Activated CD8-positive, alpha-beta T cell treated with anti-CD3 and anti-CD28 coated beads for 36 hours (primary cell): ENCODE measurements around the gene ANKRD18B. TPM values are rescaled to one million over a fixed set of nuclear protein-coding genes. Genes with fewer than 3 reads are reported as not detected.

Experiments
- ATAC-seq: fragments of 200-7000 bp; cut with Tn5 transposase; one replicate; pipeline ENCODE4 v1.10.0; 2021; ENCODE audit warnings: mild to moderate bottlenecking, moderate library complexity
- CTCF ChIA-PET: fragments of 350-600 bp; sonication (Branson Sonifier 250); formaldehyde crosslinking; loops from one replicate; lab custom pipeline; 2021; ENCODE audit warnings: antibody characterized with exemption; lab: Charles Lee
- POLR2A ChIA-PET: fragments of 350-600 bp; sonication (Branson Sonifier 250); formaldehyde crosslinking; loops from one replicate; lab custom pipeline; 2021; ENCODE audit warnings: antibody characterized with exemption; lab: Charles Lee
- DNase-seq: peaks from one replicate; pipeline ENCODE4 v3.0.0-alpha.2; 2020
- H3K27ac Mint-ChIP-seq: one replicate; pipeline ENCODE4 v1.8.0; 2021; ENCODE audit warnings: mild to moderate bottlenecking, mixed read lengths
- H3K27me3 Mint-ChIP-seq: one replicate; pipeline ENCODE4 v1.8.0; 2021; ENCODE audit warnings: mixed read lengths
- H3K36me3 Mint-ChIP-seq: one replicate; pipeline ENCODE4 v1.8.0; 2021; ENCODE audit warnings: low read depth, mixed read lengths
- H3K4me1 Mint-ChIP-seq: one replicate; pipeline ENCODE4 v1.8.0; 2021; ENCODE audit warnings: low read depth, mixed read lengths
- H3K4me3 Mint-ChIP-seq: one replicate; pipeline ENCODE4 v1.8.0; 2021; ENCODE audit warnings: mild to moderate bottlenecking, moderate library complexity, mixed read lengths
- H3K9me3 Mint-ChIP-seq: one replicate; pipeline ENCODE4 v1.8.0; 2021; ENCODE audit warnings: mixed read lengths
- CTCF ChIP-seq: fragments of 200-600 bp; IDR thresholded peaks from one replicate; pipeline ENCODE4 v1.8.0; 2022; ENCODE audit warnings: antibody characterized with exemption, mild to moderate bottlenecking
- intact Hi-C: fragments of 100-400 bp; cut with micrococcal nuclease; formaldehyde crosslinking; loops from one replicate; pipeline ENCODE4 v1.10.0; 2022
- total RNA-seq, 2 experiments: library from RNA; stranded (reverse); gene quantifications; one replicate each; pipeline ENCODE4 v1.2.3, GENCODE V29; 2021

The ANKRD18B gene
- total RNA-seq, 2 experiments from 2014 or later: 0.56 TPM; not detected in 1

- Mint-ChIP-seq H3K27ac (no peak overlapping the region), H3K36me3 (no peaks in the 10 kb centered on the region), H3K9me3 (no peaks in the 10 kb centered on the region), H3K4me3 (no peak overlapping the region), H3K27me3 (peaks cover 26% of the 10 kb centered on the region), H3K4me1 (peaks cover 7% of the 10 kb centered on the region)
- ATAC-seq: no peak
- CTCF ChIA-PET: interaction anchor here (1.3 to 10.5 kb wide), 4 partner anchors 8 to 158 kb away, joined by 6 to 353 read pairs (median 7); no protein-coding TSS in a partner anchor
- DNase-seq: no peak
- intact Hi-C loops: no loop called here
- no peak for TF ChIP-seq CTCF
- POLR2A ChIA-PET: no interaction called here
Measured at GRCh38 chr9:33620738-33621439, 96.8 kb downstream of the ANKRD18B start.

Other genes starting within 250 kb of the ANKRD18B start
- 10 to 100 TPM; 37.4 to 38.9 TPM for gene NFX1, start 233.7 kb upstream of the ANKRD18B start, total RNA-seq
- not detected for gene AQP7, start 121.7 kb upstream of the ANKRD18B start, total RNA-seq
- 1 to 10 TPM; 1.2 to 2.6 TPM for gene AQP3, start 76.7 kb upstream of the ANKRD18B start, total RNA-seq
- 10 to 100 TPM; 45.5 to 45.9 TPM for gene NOL6, start 50.3 kb upstream of the ANKRD18B start, total RNA-seq